Neutrophil (primary cell): Measurements from ENCODE around the gene SBSN.

ENCODE experiments used
- H3K27ac ChIP-seq: fragments of 200-600 bp; sonication (generic); 2 replicates; pipeline ENCODE4 v1.5.1; 2016; ENCODE audit warnings: mild to moderate bottlenecking, moderate library complexity
- H3K27me3 ChIP-seq: fragments of 200-600 bp; sonication (generic); 2 replicates; pipeline ENCODE4 v1.6.0; 2016; ENCODE audit warnings: mild to moderate bottlenecking
- H3K36me3 ChIP-seq: fragments of 200-600 bp; sonication (generic); 2 replicates; pipeline ENCODE4 v1.5.1; 2017
- H3K4me1 ChIP-seq, 2 experiments: fragments of 200-600 bp in 1 of 2; sonication (generic) in 1 of 2; 1 replicate in 1 of 2; 2 replicates in 1 of 2; pipeline versions ENCODE4 v1.5.1 to v1.6.1; 2013 to 2016; ENCODE audit warnings: low read depth in 1 of 2, low read length in 1 of 2, mild to moderate bottlenecking in 1 of 2, moderate library complexity in 1 of 2; ENCODE audit not compliant: control insufficient read depth in 1 of 2, insufficient read depth in 1 of 2
- H3K4me3 ChIP-seq, 2 experiments: fragments of 200-600 bp in 1 of 2; sonication (generic) in 1 of 2; 1 replicate in 1 of 2; 2 replicates in 1 of 2; pipeline ENCODE4 v1.5.1; 2013 to 2016; ENCODE audit warnings: low read depth in 1 of 2, low read length in 1 of 2, mild to moderate bottlenecking in 1 of 2, moderate library complexity in 1 of 2
- H3K9me3 ChIP-seq: fragments of 200-600 bp; sonication (generic); 2 replicates; pipeline ENCODE4 v1.5.1; 2016
- TF ChIP-seq, protein P1 (sequence below): fragments of 200-600 bp; sonication (generic); IDR thresholded peaks from 2 replicates; pipeline ENCODE4 v1.5.1; 2016; ENCODE audit warnings: antibody characterized with exemption

SBSN gene

DNA sequence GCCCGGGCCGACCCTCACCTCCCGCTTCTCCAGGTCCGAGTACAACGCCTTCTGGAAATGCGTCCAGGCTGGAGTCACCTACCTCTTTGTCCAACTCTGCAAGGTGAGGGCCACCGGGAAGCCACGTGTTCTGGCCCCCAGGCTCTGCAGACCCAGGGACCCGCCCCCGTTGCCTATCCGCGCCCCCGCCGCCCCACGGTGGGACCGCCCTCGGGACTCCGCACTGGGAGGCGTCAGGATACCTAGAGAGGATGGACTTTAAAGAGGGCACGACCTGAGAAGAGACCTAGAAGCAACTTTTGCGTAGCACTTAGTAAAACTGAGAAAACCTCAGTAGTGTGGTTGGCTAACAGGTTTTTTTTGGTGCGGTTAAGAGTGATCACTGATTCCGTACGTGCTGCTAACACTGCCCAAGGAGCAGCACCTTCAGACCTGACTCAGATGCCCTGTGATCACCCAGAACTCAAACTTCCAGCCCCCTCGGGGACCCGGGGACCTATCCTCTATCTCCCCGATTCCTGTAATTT is 17.8 kb upstream of the SBSN start:
- TF ChIP-seq, protein P1, sequence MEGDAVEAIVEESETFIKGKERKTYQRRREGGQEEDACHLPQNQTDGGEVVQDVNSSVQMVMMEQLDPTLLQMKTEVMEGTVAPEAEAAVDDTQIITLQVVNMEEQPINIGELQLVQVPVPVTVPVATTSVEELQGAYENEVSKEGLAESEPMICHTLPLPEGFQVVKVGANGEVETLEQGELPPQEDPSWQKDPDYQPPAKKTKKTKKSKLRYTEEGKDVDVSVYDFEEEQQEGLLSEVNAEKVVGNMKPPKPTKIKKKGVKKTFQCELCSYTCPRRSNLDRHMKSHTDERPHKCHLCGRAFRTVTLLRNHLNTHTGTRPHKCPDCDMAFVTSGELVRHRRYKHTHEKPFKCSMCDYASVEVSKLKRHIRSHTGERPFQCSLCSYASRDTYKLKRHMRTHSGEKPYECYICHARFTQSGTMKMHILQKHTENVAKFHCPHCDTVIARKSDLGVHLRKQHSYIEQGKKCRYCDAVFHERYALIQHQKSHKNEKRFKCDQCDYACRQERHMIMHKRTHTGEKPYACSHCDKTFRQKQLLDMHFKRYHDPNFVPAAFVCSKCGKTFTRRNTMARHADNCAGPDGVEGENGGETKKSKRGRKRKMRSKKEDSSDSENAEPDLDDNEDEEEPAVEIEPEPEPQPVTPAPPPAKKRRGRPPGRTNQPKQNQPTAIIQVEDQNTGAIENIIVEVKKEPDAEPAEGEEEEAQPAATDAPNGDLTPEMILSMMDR: no peak
- Histone ChIP-seq H3K27ac (peak overlapping the region; percentile 59), H3K4me1 (peaks cover 15 to 16% of the 10 kb centered on the region in 2 experiments), H3K27me3 (no peaks in the 10 kb centered on the region), H3K36me3 (no peaks in the 10 kb centered on the region), H3K9me3 (no peaks in the 10 kb centered on the region), H3K4me3 (peak overlapping the region; percentile 85 to 88)

DNA sequence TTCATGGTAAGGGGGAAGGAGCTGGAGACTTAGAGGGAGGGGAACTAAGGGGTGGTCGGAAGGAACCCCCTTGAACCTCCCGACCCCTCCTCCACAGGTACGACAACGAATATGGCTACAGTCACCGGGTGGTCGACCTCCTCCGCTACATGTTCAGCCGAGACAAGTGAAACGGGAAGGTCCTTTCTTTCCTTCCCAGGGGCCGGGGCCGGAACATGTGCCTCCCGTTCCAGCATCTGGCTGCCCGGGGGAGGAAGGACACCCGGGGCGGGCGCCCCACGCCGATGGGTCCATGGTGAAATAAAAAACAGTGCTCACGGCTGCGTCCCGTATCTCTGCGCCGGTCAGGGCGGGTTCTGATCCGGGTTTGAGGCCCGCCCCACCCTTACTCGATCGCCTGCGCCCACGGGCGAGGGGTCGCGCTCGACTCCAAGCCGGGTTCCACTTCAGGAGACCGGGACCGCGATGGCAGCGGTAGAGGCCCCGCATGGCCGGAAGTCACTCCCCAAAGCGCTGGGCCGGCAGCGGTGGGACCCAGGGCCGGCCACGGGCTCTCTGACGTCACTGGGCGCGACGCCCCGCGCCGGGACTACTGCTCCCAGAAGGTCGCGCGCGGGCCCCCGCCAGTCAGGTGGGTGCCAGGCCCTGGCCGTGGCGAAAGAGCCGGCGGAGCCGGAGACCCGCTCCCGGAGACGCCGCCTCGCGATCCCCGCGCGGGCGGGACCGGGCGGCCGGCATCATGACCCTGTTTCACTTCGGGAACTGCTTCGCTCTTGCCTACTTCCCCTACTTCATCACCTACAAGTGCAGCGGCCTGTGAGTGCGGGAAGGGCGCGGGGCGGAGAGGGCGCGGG is 17.1 kb upstream of the SBSN start, which contains the start of gene TMEM147:
TSS of gene TMEM147 (plus strand) at position 626 of the 854 bp plus-strand sequence. CDS start at position 740, 114 bp downstream.
- Histone ChIP-seq H3K9me3 (no peaks in the 10 kb centered on the region), H3K4me3 (peak within 1 kb of the TSS; percentile 85 to 88), H3K27ac (peak within 1 kb of the TSS; percentile 59), H3K36me3 (no peaks in the 10 kb centered on the region), H3K27me3 (no peaks in the 10 kb centered on the region), H3K4me1 (peaks cover 15 to 16% of the 10 kb centered on the region in 2 experiments)
- TF ChIP-seq, protein P1: no peak

DNA sequence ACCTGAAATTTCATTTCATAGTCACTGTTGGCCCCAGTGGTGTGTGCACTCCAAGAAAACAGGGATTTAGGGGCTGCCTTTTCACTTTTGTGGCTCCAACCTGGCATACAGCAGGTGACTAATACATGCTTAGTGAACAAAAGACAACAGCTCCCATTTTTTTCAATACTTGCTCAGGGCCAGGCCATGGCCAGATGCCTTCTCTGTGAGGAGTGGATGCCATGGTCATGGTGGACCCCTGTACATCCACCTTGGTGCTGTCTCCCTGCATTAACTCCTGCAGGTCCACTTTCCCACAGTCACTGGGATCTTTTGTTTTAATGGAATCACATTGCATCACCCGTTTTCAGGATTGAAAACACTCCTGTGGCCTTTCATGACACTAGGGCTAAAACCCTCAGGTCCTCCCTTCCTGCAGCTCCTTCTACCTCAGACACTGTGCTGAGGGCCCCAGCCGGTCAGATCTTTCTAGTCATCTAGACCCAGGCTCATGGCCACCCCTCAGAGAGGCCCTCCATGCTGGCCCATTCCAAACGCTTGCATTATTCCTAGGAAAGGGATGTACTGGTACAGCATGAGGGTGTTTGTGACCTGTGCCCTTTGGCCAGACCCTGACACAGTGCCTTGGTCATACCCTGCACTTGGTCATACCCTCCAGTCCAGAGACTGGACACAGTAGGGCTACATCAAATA is 16.1 kb upstream of the SBSN start:
- TF ChIP-seq, protein P1: no peak
- Histone ChIP-seq H3K27ac (no peak overlapping the region), H3K27me3 (no peaks in the 10 kb centered on the region), H3K4me1 (peaks cover 15 to 16% of the 10 kb centered on the region in 2 experiments), H3K36me3 (no peaks in the 10 kb centered on the region), H3K9me3 (no peaks in the 10 kb centered on the region), H3K4me3 (peak overlapping the region in 1 of 2 experiments; percentile 85)

DNA sequence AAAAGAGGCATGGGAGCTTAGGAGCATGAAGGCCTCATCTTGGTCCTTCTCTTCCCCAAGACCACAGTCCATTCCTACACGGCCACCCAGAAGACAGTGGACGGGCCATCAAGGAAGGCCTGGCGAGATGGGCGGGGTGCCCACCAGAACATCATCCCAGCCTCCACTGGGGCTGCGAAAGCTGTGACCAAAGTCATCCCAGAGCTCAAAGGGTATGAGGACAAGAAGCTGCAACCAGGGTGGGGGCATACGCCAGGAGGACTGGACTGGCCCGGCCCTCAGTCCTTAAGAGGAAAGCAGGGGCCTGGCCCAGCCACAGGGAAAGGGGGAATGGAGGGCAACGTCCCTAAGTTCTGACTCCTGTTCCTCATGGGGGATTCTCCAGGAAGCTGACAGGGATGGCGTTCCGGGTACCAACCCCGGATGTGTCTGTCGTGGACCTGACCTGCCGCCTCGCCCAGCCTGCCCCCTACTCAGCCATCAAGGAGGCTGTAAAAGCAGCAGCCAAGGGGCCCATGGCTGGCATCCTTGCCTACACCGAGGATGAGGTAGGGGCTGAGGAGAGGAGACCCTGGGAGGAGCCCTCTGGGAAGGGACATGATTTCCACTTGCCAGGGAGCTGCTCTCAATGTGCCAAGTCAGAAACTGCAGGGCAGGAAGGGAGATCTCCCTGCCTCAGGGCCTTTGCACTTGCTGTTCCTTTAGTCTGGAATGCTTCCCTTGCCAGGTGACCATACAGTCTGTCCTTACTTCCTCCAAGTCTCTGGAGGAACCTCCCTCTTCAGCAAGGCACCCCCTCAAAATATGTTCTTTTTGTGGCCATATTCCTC is 15.4 kb upstream of the SBSN start:
- Histone ChIP-seq H3K4me3 (no peak overlapping the region), H3K27me3 (no peaks in the 10 kb centered on the region), H3K27ac (no peak overlapping the region), H3K9me3 (no peaks in the 10 kb centered on the region), H3K36me3 (no peaks in the 10 kb centered on the region), H3K4me1 (peaks cover 15 to 16% of the 10 kb centered on the region in 2 experiments)
- TF ChIP-seq, protein P1: no peak

DNA sequence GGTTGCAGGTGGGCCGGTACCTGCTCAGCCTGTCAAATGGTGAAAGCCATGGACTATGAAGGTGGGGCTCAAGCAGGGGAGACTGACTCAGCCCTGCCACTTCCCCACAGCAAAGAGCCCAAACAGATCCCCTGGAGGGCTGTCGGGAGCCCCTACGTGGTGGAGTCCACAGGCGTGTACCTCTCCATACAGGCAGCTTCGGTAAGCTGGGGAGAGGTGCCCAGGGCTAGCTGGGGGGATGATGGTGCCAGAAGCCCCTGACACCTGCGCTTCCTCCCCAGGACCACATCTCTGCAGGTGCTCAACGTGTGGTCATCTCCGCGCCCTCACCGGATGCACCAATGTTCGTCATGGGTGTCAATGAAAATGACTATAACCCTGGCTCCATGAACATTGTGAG is 14.1 kb upstream of the SBSN start:
- Histone ChIP-seq H3K4me1 (peaks cover 15 to 16% of the 10 kb centered on the region in 2 experiments), H3K27ac (no peak overlapping the region), H3K27me3 (no peaks in the 10 kb centered on the region), H3K9me3 (no peaks in the 10 kb centered on the region), H3K36me3 (no peaks in the 10 kb centered on the region), H3K4me3 (no peak overlapping the region)
- TF ChIP-seq, protein P1: no peak
